Measurements from ENCODE around the gene CCL1.

DNA sequence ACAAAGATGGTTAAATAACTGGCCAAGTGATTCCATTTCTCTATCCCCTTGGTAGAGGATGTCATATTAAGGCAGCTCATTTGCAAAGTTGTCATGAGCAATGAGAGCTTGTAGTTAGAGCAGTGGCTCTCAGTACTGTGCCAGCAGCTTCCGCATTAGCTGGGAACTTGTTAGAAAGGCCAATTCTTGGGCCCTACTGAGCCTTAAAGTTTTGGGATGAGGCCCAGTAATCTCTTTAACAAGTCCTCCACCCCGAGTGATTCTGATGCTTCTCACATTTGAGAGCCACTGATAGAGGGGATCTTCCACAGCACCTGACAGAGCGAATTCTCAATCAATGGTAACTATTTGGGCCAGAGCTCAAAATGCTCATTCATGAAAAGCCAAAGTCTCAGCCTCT is 20.2 kb upstream of the CCL1 start:
- TF ChIP-seq, protein P1, sequence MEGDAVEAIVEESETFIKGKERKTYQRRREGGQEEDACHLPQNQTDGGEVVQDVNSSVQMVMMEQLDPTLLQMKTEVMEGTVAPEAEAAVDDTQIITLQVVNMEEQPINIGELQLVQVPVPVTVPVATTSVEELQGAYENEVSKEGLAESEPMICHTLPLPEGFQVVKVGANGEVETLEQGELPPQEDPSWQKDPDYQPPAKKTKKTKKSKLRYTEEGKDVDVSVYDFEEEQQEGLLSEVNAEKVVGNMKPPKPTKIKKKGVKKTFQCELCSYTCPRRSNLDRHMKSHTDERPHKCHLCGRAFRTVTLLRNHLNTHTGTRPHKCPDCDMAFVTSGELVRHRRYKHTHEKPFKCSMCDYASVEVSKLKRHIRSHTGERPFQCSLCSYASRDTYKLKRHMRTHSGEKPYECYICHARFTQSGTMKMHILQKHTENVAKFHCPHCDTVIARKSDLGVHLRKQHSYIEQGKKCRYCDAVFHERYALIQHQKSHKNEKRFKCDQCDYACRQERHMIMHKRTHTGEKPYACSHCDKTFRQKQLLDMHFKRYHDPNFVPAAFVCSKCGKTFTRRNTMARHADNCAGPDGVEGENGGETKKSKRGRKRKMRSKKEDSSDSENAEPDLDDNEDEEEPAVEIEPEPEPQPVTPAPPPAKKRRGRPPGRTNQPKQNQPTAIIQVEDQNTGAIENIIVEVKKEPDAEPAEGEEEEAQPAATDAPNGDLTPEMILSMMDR (IDR thresholded peaks at IDR 0.05), result no peak
- TF ChIP-seq EZH2 (IDR thresholded peaks at IDR 0.05; ENCODE audit: borderline replicate concordance, insufficient read depth, low read depth, low read length, poor library complexity, severe bottlenecking), result no peak

Data from B cell (primary cell).